Measurements from ENCODE around the gene ACTR3C. TPM values are rescaled to one million over a fixed set of nuclear protein-coding genes. Genes with fewer than 3 reads are reported as not detected.

The ACTR3C gene
- total and polyA plus RNA-seq, 2 of the 13 experiments (the other 11 are each of a cell fraction or from before 2014, with no cell fraction given): 3.8 to 7.5 TPM

GRCh38 chr7:150368884-150369747 is 45.8 kb upstream of the ACTR3C start (continued):
- no peak for TF ChIP-seq ZMAT5 (CRISPR knock-in tag; IDR thresholded peaks at IDR 0.05; ENCODE audit: borderline replicate concordance, low read depth)
- TF ChIP-seq SALL1 (CRISPR knock-in tag; IDR thresholded peaks at IDR 0.05): peak; percentile 22; the same call in 1 of the 2 replicates
- TF ChIP-seq ZNF574 (CRISPR knock-in tag; IDR thresholded peaks at IDR 0.05): no peak; the same call in 1 of the 2 replicates
- no peak for TF ChIP-seq TARDBP (CRISPR knock-in tag; IDR thresholded peaks at IDR 0.05)
- peak; percentile 23; the same call in 1 of the 2 replicates for TF ChIP-seq ZNF350 (CRISPR knock-in tag; IDR thresholded peaks at IDR 0.05; ENCODE audit: borderline replicate concordance, low read depth)
- TF ChIP-seq HNRNPK (IDR thresholded peaks at IDR 0.05; ENCODE audit: low read depth, low read length, poor library complexity, severe bottlenecking): no peak
- TF ChIP-seq ZC3H13 (CRISPR knock-in tag; IDR thresholded peaks at IDR 0.05): 0 out of 2 replicates have a peak, but pooled peaks have one; percentile 22
- no peak; the same call in 1 of the 2 replicates for TF ChIP-seq POLR2G (IDR thresholded peaks at IDR 0.05; ENCODE audit: low read depth, low read length)
- no peak for TF ChIP-seq ZNF879 (CRISPR knock-in tag; IDR thresholded peaks at IDR 0.05)
- 0 out of 2 replicates have a peak, but pooled peaks have one; percentile 39 for TF ChIP-seq NFATC3 (CRISPR knock-in tag; IDR thresholded peaks at IDR 0.05)
- TF ChIP-seq TAF15 (IDR thresholded peaks at IDR 0.05; ENCODE audit: low read depth, low read length, poor library complexity, severe bottlenecking): no peak
- TF ChIP-seq GRHL1 (CRISPR knock-in tag; conservative IDR thresholded peaks at IDR 0.05): no peak
- no peak for TF ChIP-seq ZNF709 (CRISPR knock-in tag; IDR thresholded peaks at IDR 0.05)
- no peak for TF ChIP-seq CBX1 (IDR thresholded peaks at IDR 0.05; ENCODE audit: low read depth)
- no peak for TF ChIP-seq CC2D1A (CRISPR knock-in tag; IDR thresholded peaks at IDR 0.05)
- no peak for TF ChIP-seq MAFF (IDR thresholded peaks at IDR 0.05; ENCODE audit: low read depth, low read length)
- peak; percentile 66; the same call in 1 of the 2 replicates for TF ChIP-seq ZNF234 (CRISPR knock-in tag; conservative IDR thresholded peaks at IDR 0.05)
- TF ChIP-seq U2AF2 (IDR thresholded peaks at IDR 0.05; ENCODE audit: low read depth, low read length): no peak
- TF ChIP-seq ZNF354B (CRISPR knock-in tag; IDR thresholded peaks at IDR 0.05): no peak
- TF ChIP-seq GPN1 (CRISPR knock-in tag; IDR thresholded peaks at IDR 0.05; ENCODE audit: borderline replicate concordance): 0 out of 2 replicates have a peak, but pooled peaks have one; percentile 25
- no peak for TF ChIP-seq ZNF230 (CRISPR knock-in tag; IDR thresholded peaks at IDR 0.05)
- TF ChIP-seq TBX3 (IDR thresholded peaks at IDR 0.05; ENCODE audit: borderline replicate concordance): no peak
- TF ChIP-seq ZNF263 (CRISPR knock-in tag; IDR thresholded peaks at IDR 0.05): no peak
- no peak for TF ChIP-seq HOXA9 (CRISPR knock-in tag; IDR thresholded peaks at IDR 0.05; ENCODE audit: borderline replicate concordance)
- TF ChIP-seq MBNL3 (CRISPR knock-in tag; conservative IDR thresholded peaks at IDR 0.05): no peak
- no peak for TF ChIP-seq ZIK1 (CRISPR knock-in tag; IDR thresholded peaks at IDR 0.05; ENCODE audit: borderline replicate concordance, low read depth)

Measured in HepG2 (cell line).